Activated T-cell treated with anti-CD3 and anti-CD28 coated beads for 1 hour (primary cell): ENCODE data around the gene USP10.

Experiments
- DNase-seq: peaks from one replicate; pipeline ENCODE4 v3.0.0-alpha.2; 2020; ENCODE audit warnings: low read depth

The USP10 gene

GRCh38 chr16:84775262-84775810 lies 75.5 kb downstream of the USP10 start:
- DNase-seq: no peak

DNA sequence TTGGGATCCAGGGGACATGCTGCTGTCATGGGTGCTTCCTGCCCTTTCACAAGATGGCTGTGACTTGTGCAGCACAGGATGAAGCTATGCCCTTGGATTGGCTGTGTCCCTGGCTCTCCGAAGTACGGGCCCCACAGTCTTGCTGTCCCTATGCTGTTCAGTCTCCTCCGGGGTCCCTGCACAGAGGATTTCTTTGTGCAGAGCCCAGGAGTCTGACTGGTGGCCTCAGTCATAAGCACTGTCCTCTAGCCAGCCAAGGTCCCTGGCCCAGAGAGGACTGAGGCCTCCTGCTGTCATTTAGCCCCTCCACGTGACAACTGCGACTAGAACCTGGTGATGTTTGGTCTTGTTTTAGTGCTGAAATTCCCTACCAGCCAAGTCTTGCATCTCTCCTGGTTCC lies 77.6 kb downstream of the USP10 start:
- no peak for DNase-seq

DNA sequence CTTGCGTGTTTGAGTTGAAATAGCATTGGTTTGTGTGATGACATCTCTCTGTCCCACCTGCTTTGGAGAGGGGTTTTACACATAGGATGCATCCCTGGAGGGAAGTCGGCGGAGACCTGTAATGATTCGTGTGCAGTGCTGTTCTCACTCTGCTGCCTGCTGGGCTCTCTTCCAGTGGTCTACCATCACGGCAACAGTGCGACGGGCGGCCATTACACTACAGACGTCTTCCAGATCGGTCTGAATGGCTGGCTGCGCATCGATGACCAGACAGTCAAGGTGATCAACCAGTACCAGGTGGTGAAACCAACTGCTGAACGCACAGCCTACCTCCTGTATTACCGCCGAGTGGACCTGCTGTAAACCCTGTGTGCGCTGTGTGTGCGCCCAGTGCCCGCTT lies 78.9 kb downstream of the USP10 start:
- DNase-seq: no peak

DNA sequence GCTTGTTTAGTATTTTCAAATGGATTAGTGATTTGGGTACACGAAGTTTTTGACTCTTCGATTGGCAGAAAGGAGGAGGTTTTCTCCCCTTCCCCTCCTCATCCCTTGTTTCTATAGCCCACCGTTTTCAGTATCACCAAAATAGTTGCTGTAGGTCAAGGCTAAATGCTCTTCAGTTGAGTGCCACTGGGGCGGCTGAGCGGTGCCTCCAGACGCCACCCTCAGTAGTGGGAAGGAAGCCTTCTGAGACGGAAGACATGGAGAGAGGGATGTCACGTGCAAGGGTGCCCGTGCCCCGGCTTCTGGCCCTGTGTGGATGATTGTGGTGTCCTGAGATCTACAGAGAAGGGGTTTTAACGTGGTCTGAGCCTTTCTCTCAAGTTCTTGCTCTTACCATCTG lies 80.3 kb downstream of the USP10 start:
- no peak for DNase-seq

DNA sequence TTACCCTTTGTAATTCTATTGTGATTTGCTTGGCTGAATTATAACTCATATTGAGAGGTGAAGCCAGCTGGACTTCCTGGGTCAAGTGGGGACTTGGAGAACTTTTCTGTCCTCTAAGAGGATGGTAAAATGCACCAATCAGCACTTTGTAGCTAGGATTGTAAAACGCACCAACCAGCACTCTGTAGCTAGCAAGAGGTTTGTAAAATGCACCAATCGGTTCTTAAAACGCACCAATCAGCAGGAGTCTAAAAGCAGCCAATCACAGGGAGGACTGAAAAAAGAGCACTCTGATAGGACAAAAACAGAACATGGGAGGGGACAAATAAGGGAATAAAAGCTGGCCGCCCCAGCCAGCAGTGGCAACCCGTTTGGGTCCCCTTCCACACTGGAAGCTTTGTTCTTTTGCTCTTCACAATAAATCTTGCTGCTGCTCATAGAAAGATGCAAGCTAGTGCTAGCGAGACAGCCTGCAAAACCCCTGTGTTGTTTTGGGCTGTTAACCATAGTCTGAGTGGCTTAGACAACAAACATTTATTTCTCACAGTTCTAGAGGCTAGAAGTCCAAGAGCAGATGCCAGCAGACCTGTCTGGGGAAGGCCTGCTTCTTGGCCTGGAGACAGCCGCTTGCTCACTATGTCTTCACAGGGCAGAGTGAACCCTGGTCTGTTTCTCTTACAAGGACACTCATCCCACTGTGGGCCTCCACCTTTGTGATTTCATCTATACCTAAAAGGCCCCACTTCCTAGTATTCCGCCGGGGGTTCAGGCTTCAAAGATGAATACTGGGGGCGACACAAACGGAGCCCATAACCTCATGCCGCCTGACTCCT lies 81.0 kb downstream of the USP10 start:
- no peak for DNase-seq

DNA sequence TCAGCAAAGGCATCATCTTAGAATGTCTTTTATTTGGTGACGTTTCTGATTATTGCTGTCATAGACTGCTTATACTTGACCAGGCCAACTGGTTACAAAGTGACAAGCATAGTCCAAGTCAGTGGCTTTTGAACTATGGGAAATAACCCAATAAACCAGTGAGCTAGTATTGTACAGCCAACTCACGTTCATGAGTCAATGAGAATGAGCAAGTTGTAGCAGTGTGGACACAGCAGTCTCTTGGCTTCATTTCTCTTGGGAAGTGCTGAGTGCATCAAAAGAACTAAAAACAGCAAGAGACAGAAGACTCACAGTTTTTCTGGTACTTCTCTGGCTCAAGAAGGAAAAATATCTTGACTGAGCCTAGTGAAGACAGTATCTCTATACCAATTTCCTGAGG lies 83.0 kb downstream of the USP10 start:
- no peak for DNase-seq

- DNase-seq: no peak
Measured at GRCh38 chr16:84785843-84786581, 86.2 kb downstream of the USP10 start.

GRCh38 chr16:84786605-84787262 lies 86.9 kb downstream of the USP10 start:
- DNase-seq: no peak

DNA sequence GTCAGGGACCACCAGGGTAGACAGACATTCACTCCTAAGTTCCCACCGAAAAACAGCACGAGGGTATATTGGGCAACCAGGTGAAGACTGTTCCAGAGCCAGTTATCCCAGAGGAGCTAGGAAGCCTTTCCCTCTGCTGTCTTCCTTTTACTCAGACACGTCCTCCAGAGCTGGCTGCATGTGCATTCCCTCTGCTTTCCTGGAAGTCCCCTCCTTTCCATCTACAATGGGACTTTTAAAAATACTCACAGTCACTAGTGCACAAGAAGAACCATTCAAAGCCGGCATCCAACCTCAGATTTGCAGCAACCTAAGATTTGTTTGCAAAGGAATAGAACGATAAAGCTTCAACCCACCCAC lies 87.4 kb downstream of the USP10 start:
- no peak for DNase-seq

DNA sequence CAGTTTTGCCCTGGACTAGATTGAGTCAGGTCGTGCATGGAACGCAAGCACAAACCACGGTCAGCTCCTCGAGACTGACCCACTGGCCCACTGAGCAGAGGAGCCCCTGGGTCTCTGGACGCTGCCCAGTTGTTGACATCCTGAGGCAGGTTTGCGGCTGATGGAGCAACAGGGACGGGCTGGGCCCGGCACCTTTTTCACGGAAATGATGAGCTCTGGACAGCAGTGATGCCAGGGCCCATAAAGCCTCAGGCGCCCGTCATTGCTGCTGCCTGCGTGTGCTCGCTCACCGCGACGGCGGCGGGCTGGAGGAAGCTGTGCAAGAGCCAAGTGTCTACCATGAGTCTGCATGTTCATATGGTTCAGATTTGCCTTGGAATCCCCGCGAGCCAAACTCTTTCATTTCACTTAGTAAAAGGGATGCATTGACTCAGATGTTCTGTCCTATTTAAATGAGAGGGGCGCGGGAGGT lies 89.2 kb downstream of the USP10 start:
- DNase-seq: no peak

GRCh38 chr16:84789431-84789830 lies 89.6 kb downstream of the USP10 start:
- no peak for DNase-seq

- no peak for DNase-seq
Measured at GRCh38 chr16:84790301-84790700, 90.5 kb downstream of the USP10 start.

- DNase-seq: no peak
Measured at GRCh38 chr16:84791088-84791487, 91.3 kb downstream of the USP10 start.

DNA sequence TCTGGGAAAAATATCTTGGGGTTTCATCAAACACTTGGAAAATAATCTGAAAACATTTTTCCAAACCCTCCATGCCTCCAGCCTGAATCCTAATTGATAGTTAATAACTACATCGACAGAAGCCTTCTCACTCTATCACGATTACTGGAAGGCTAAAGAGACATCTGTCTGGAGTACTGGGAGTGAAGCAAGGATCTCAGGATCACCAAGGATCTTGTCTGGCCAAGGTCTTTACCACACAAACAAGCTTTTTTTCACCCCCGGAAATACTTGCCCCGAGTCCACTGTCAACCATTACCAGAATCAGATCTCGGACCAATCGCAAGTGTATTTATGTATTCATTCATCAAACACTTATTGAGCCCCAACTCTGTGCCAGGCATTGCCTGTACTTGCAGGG lies 91.7 kb downstream of the USP10 start:
- no peak for DNase-seq

DNA sequence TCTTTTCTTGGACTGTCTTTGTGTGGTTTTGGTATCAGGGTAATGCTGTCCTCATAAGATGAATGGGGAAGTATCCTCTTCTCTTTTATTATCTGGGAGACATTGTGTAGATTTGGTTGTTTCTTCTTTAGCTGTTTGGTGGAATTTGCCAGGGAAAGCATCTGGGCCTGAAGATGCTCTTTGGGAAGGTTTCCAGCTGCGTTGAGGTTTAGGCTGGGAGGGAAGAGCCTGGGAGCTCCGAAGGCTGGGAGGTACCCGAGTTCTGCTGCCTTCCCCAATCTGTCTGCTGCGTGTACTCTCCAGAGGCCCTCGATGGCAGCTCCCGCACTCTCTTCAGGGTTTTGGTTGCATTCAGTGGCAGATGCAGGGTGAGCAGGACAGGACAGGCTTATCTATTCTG lies 94.4 kb downstream of the USP10 start:
- DNase-seq: no peak

GRCh38 chr16:84794626-84795025 lies 94.8 kb downstream of the USP10 start:
- no peak for DNase-seq

DNA sequence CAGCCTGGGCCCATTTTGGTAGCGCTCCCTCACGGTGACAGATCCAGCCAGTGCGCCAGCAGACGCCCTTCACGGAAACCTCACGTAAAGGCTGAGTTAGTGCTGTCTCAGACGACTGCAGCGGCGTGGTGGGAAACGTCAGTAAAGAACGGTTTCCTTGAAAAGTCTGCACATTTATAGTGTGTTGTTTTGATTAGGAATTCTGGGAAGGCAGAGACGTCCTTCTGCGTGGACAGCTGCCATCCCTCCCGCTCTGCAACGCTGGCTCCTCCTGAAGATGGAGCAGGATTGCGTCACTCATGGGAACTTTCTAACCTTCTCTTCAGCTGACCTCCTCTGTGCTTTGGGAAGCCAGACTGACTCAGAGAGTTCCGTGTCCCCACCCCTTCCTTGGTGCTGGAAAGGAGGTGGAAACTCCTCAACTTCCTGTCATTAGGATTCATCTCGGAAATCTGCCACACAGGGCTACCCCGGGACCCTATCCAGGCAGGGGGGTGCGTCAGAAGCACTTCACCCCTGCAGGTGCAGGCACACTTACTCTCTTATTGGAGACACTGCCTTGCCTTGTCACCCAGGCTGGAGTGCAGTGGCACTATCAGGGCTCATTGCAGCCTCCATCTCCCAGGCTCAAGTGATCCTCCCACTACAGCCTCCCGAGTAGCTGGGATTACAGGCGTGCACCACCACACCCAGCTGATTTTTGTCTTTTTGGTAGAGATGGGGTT lies 95.7 kb downstream of the USP10 start:
- DNase-seq: no peak

GRCh38 chr16:84800158-84800978 lies 100.6 kb downstream of the USP10 start:
- DNase-seq: no peak

- DNase-seq: no peak
Measured at GRCh38 chr16:84803146-84803545, 103.3 kb downstream of the USP10 start.

- no peak for DNase-seq
Measured at GRCh38 chr16:84804326-84804725, 104.5 kb downstream of the USP10 start.

DNA sequence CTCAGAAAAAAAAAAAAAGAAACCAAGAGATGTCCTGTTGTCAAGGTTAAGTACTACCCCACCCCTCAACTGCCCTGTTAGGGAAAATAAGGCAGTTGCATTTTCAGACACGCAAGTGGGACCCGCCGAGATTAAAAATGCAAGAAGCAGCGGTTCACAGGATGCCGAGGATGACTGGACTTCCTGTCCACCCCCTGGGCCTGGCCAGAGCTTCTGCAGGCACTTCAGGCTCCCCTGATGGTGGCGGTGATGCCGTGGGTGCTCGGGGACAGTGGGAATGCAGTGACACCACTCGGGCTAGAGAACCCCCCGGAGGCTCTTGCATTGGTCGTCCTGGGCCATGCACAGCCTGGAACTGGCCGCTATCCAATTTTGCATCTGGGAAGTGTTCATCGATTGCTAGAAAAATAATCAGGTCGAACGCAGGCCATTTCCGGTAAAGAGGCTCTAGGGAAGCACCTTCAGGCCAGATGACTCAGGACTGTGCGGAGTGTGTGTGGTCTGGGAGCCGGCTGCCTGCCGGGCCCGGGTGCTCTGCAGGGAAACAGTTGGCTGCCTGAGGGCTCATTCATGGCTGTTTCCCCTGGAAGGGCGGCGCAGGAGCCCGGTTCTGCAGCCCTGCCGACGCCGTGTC lies 106.6 kb downstream of the USP10 start:
- DNase-seq: no peak
